GM18502 (cell line): ENCODE results near the gene USF1.
A peak's percentile ranks its signal among the peaks of the same experiment; 100 is the strongest.
"Not testable (repeated sequence)": the region's sequence is repeated elsewhere in the genome, so short reads cannot be mapped to it uniquely, and the experiment has no call there.

ENCODE experiments used
- ATAC-seq: cut with Tn5 transposase; IDR thresholded peaks from one replicate; pipeline ENCODE4 v1.9.1; 2021; ENCODE audit warnings: mild to moderate bottlenecking; ENCODE audit not compliant: unreplicated experiment, poor library complexity

USF1 gene

DNA sequence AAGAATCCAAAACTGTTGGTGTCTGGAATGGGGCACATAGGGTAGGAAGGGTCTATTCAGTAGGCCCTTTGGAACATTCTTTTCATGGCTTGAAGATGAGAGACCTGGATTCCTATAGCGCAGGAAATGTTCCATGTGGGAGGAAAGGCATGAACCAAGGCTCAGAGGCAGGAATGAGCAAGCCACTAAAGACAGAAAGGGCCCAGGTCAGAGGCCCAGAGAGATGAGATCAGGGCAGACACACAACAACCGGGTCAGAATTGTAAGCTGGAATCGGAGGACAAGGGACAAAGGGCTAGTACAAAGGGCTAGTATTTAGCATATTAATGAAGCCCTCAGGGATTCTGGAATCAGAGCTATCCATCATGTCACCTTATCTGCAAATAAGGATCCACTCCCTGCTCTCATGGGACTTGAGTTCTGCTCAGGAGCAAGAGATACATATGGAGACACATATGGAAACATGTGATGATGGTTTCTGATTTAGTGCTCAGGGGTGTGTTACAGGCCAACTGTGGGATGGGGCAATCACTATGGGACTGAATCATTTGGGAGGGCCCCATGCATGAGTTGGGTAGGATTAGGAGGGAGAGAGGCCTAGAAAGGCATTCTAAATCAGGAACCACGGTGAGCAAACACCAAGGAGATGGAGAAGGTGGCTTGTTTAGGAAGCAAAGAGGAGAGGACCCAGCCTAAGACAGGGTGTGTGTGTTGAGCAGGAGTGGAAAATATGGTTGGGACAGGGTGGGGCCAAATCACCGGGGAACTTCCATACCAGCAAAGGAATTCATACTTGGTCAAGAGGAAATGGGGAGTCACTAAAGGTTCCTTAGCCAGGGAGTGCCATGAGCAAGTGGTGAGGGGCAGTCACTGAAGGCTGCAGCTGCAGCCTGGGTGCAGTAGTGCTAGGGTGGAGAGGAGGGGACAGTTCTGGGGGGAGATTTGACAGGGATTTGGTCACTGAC is 34.9 kb upstream of the USF1 start:
- ATAC-seq, result no peak

DNA sequence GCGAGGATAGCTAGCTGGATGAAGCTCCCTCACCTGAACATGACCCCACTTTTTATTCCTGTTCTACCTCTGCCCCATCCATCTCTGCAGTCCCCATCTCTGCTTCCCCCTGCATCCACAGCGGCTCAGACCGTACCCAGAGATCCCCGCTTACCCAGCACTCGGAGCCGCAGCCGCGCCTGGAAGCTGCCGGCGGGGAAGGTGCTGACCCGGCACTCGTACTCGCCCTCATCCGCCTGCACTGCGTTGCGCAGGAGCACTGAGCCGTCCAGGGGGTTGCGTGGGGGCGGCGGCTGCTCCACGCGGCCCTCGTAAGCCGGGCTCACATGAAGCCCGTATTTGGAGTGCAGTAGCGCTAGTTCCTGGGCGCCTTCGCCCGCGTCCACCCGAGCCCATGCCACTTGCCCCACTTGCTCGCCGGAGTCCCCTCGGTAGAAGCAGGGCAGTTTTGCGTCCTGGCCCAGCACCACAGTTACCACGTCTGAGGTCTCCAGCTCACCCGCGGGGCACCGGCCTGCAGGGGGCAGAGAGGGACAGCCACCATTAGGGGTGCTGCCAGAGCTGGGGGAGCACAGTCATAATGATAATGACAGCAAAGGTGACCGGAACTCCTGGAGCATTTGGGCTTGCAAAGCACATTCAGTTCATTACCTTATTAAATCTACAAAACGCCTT is 33.8 kb upstream of the USF1 start:
- no peak for ATAC-seq

DNA sequence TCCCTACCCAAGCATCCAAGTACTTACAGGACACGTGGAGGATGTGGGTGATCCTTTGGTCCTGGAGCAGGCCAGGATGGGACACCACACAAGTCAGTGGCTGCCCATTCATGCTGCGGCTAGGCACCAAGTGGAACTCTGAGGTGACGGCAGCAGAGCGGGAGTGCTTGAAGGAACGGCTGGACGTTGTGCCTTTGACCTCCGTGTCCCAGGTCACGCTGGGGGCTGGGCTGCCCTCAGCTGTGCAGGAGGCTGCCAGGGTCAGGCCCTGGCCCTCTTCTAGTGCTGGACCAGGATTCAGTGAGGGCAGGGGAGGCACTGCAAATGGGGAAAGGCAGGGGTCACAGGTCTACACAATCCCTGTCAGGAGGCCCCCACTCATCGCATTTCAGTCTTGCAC is 31.6 kb upstream of the USF1 start:
- no peak for ATAC-seq

DNA sequence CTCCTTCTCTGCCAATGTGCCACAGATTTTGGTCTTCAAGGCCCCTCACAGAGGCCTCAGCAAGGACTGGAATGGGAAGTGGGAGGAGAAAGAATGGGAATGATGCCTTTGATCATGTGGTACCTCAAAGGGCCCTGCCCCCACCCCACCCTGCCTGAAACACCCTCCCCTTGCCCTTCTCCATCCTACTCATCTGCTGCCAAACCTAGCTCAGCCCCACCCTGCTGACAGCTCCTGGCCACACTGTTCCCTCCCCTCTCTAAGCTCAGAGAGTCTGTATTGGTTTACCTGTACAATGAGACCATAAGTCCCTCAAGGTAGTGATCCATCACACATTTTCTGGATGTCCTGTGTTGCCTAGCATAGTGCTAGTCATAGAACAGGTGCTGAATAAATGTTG is 30.6 kb upstream of the USF1 start:
- no peak for ATAC-seq

DNA sequence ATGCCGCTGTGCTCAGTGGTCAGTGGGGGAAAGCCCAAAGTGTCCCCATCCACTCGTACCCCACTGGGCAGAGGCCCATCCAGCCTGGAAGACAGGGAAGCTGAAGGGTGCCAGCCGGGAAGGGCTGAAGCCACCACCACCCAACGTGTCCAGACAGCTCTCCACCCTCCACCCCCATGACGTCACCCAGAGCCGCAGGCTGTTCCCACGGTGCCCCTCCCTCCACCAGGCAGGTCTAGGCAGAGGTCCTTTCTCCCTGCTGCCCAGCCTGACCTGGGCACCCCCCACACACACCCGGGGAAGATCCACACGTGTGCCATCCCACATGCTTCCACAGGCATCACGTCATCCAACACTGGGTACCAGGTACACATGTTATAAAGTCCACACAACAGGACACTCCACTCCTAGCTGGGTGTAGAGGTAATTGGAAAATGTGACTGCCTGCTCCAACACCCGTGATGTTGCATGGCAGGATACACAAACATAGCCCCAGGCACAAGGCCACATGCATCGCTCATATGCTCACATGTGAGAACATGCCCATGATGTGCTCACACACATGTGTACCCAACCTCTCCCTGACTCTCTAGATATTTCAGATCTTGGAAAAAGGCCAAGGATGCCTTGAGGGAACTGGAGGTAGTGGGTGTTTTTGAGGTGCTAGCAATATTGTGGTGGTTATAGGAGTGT is 29.0 kb upstream of the USF1 start:
- ATAC-seq, result no peak

DNA sequence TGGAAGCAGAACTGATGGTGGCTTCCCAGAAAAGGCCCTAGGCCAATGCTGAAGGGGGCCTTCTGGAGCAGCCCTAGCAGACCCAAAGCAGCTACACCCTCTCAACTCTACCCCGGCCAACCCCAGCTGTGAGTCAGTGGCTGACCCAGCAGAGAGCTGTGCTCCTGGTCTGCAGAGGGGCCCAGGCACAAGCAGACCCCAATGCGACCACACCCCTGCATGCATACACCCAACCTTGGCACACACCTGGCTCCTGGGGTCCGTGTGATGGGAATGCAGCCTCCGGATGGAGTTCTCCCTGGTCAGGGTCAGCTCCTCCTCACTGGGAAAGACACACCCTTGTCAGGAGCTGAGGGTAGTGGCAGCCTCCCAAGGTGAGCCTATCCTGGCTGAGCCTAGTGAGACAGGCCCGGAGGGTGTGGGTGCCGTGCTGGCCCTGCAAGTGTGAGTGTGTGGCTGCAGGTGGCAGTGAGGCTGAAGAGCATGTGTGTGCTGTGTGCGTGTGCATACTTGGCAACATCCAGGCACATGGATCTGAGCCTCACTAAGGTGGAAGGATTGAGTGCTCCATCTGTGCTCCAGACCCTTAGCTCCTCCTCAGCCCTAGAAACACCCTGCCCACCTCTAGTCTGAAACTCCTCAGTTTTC is 27.8 kb upstream of the USF1 start:
- ATAC-seq, result no peak

DNA sequence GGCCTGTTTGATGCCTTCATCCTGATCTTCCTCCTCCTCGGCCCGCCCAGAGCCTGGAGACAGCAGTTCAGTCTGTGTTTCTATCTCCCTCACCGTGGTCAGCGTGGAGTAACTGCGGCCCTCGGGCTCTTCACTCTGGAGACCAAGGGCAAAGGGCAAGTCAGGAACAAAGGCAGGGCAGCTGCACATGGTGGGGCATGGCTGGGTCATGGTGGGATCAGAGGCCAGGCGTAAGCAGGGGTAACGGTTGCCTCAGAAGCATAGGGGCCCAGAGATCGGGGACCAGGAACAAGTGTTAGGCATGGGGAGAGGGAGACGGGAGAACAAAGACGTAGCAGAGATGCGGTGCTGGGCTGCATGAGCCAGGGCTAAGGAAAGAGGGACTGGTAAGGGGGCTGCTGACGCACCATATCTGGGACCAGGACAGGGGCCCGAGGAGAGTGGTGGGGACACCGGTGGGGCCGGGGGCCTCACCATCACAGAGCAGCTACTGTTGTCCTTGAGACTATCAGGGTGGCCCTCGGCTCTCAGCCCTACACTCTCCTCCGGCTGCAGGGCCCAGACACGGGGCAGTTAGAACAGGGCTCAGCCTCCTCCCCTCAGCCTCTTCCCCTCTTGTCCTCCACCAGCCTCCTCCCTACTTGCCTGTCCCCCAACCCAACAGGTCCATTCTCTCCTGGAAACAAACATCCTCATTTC is 27.1 kb upstream of the USF1 start:
- ATAC-seq, result no peak

DNA sequence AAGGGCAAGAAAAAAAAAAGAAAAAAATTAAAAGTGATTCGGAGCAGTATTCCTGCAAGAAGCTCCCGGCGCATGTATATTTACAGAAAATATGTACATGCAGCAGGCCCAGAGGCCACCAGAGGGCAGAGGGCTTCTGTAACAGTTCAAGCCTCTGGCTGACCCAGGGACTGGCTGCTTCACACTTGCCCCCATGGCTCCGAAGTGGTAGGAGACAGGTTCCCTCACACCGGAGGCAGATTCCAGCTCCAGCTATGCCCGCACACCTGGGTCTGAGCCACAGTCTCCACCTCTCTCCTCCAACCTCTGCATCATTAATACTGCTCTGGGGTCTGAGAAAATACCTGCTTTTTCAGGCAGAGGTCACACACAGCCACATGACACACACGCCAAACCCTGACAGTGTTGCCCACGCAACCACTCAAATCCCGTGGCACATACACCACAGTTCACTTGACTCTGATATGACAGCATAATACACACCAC is 26.2 kb upstream of the USF1 start:
- ATAC-seq, result no peak

DNA sequence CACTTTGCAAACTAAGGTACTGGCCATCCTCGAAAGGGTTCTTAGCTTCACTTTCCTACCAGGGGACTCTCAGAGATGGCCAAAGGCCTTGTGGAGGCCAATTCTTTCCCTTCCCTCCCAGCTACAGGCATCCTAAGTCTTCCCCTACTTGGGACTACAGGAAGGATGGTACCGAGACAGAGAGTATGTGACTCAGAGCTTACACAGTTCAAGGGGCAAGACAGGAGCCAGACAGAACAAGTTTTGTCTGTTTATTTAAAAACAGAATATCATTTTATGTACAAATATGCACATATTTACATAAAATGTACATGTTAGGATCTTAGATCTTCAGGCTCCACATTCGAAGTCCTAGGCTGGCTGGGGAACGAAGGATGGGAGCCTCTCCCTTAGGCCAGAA is 25.0 kb upstream of the USF1 start:
- no peak for ATAC-seq

DNA sequence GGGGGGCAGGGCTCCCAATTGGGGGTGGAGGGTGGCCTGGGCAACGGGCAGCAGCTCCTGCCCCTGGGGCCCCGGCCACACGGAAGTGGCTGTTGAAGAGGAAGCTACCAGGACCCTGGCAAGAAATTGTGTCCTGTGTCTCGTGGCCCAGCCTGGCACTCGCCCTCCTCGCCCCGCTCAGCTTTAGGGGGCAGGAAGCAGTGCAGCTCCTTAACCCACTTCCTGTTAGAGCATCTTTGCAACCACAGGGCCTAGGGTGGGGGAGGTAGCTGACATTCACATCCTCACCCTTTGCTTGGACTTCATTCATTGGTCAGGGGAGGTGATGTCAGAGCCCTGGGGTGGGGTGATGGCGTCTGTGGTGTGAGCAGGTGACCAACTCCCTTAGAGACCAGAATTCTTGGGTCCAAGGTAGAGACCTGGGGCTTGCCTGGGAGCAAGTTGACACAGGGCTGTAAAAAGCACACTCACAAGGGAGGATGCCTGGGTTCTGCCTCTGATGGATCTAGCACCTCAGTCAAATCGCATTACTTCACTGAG is 24.0 kb upstream of the USF1 start, which contains the start of gene ARHGAP30:
ARHGAP30 (minus strand) TSS at position 161 of the 540 bp plus-strand sequence. CDS start 267 bp downstream, outside the sequence.
- ATAC-seq, result peak; percentile 84

DNA sequence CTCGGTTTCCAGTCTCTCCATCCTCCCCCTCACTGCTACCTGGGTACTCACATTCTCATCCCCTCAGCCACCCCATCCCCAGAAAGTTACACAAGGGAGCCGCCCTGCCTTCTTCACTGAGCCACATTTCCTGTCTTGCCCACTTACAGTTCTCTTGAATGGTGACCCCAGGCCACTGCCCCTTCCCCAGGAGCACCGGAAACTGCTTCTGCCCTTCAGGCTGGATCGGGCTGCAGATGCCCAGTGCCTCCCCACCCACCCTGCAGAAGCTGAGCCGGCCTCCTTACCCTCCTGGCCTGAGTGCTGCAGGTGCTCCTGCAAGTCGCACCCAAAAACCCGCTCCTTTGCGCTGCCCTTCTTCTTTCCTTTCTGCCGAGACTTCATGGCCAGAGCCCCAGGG is 23.5 kb upstream of the USF1 start:
- ATAC-seq, result peak; percentile 11

DNA sequence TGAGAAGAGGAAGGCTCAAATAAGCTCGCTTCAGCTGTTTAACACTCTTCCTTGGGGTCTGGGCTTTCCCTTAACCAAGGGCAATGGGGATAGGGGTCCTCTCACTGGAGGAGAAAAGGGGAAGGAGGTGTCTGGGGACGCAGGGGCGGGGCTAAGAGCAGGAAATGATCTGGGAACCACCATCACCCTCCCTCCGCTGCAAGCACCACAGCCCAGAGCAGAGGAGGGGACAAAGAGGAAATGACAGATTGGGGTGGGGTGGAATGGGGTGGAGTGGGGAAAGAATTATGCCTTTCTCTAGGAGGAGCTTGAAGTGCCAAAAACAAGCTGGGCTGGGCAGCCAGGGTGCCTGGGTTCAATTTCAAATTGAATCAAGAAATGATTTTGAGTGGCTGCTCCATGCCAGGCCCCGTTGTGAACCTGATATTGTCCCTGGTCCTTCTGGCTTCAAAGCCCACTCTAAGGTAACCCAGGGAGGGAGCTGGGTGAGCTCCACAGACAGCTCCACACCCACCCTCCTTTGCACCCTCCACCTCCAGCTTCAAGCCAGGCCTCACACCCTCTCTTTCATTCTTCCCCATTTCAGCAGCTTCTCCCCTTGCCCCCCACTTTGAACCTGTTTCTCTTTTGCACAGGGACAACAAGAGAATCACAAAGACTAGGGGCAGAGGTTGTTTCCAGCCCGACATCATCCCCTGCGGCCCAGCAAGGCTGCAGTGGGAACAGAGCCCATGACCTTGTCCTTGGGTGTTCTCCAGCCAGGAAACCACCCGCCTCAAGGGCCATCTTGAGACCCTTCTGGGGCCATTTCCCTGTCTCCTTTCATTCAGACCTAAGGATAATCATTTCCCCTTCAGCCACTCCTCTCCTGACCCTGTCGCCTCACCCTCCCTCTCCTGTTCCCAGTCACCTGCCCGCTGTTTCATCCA is 22.8 kb upstream of the USF1 start:
- ATAC-seq, result peak; percentile 67

DNA sequence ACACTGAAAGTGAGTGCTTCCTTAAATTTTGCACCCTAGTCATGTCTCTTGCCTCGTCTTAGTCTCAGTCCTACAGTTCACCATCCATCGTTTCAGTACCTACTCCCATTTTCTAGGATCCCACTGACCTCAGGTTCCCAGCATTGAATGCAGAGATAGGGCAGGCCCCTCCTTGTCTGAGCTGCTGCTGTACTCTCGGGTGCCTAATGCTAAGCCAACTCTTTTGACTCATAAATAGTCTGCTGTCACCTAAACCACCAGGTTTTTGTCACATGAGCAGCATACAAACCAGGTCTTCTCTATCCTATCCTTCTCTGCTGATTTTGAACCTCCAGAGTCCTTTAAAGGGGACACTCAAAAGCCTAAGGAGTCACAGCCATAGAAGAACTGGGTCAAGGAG is 20.9 kb upstream of the USF1 start:
- ATAC-seq, result no peak

DNA sequence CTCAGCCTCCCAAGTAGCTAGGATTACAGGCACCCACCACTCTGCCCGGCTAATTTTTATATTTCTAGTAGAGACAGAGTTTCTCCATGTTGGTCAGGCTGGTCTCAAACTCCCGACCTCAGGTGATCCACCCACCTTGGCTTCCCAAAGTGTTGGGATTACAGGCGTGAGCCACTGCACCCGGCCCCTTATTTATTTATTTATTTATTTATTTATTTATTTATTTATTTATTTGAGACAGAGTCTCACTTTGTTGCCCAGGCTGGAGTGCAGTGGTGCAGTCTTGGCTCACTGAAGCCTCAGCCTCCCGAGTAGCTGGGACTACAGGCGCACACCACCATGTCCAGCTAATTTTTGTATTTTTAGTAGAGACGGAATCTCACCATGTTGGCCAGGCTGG is 19.9 kb upstream of the USF1 start:
- not testable (repeated sequence) for ATAC-seq

DNA sequence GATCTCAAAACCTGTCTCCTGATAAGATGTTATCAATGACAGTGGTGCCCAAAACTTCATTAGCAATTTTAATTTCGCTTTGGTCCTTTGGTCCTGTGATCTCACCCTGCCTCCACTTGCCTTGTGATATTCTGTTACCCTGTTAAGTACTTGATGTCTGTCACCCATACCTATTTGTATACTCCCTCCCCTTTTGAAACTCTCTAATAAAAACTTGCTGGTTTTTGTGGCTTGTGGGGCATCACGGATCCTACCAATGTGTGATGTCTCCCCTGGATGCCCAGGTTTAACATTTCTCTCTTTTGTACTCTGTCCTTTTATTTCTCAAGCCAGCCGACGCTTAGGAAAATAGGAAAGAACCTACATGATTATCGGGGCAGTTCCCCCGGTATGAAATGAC is 18.2 kb upstream of the USF1 start:
- not testable (repeated sequence) for ATAC-seq

DNA sequence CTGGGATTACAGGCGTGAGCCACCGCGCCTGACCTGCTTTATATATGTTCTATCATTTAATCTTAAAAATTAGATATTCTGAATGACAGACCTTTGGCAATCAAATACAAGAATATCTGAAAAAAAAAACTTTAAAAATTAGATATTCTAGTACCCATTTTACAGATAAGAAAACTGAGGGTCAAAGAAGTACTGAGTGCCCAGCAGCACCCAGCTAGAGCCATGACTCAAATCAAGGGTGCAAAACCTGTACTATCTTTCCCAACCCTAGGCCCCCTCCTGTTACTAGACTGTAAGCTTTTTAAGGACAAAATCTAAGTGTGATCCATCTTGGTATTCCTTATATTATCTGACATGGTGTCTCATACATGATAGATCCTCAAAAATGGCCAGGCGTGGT is 15.6 kb upstream of the USF1 start:
- ATAC-seq, result no peak

DNA sequence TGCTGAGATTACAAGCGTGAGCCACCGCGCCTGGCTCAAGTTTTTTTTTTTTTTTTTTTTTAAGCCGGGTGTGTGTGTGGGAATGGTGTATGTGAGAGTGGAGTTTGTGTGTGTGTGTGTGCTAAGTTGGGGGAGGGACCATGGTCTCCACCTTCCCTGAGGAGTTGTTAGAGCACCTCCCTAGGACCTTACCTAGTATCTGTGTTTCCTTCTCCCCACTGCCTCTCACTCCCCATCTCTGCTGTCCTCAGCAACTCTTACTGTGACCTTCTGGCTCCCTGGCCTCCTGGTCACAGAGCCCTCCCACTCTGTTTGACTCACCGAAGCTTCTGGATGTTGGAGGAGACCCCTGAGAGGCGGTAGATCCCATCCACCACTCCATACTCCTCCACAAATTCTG is 13.5 kb upstream of the USF1 start:
- no peak for ATAC-seq

DNA sequence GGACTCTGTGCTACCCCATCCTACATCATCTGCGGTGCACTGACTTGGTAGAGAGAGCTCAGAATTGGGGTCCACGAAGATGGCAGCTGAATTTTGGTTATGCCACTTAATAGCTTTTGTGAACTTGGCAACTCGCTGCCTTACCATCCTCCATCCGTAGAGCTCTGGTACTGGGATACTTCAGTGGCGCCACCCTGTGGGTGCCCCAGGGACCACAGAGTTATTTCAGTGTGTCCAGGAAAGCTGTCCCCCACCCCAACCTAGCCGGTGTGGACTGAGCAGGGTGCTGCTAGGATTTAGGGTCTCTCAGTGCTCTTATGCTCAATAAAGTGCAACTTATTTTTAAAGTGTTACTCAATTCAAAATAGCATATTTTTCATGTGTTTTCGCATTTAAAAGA is 9.0 kb upstream of the USF1 start:
- ATAC-seq, result no peak
